Measurements from ENCODE around the gene KLC3.
"Not testable (repeated sequence)": the region's sequence is repeated elsewhere in the genome, so short reads cannot be mapped to it uniquely, and the experiment has no call there.

KLC3 gene

GRCh38 chr19:45311621-45312020 lies 28.9 kb upstream of the KLC3 start:
- DNase-seq (ENCODE audit: insufficient read length, low spot score) (no peak), FAIRE-seq (no peak)
- TF ChIP-seq POU2F2 (IDR thresholded peaks at IDR 0.05; ENCODE audit: low read depth, low read length) (no peak), TAF1 (IDR thresholded peaks at IDR 0.05; ENCODE audit: low read depth, low read length) (no peak), POLR2AphosphoS5 (IDR thresholded peaks at IDR 0.05; ENCODE audit: low read depth, low read length) (no peak), SPI1 (IDR thresholded peaks at IDR 0.05; ENCODE audit: low read depth, low read length) (no peak), POLR2A (IDR thresholded peaks at IDR 0.05; ENCODE audit: low read depth, low read length) (no peak), PAX5 (IDR thresholded peaks at IDR 0.05; ENCODE audit: insufficient read depth, low read length, severe bottlenecking) (no peak)

GRCh38 chr19:45312285-45312684 lies 28.3 kb upstream of the KLC3 start:
- FAIRE-seq; DNase-seq (ENCODE audit: insufficient read length, low spot score): not testable (repeated sequence)

DNA sequence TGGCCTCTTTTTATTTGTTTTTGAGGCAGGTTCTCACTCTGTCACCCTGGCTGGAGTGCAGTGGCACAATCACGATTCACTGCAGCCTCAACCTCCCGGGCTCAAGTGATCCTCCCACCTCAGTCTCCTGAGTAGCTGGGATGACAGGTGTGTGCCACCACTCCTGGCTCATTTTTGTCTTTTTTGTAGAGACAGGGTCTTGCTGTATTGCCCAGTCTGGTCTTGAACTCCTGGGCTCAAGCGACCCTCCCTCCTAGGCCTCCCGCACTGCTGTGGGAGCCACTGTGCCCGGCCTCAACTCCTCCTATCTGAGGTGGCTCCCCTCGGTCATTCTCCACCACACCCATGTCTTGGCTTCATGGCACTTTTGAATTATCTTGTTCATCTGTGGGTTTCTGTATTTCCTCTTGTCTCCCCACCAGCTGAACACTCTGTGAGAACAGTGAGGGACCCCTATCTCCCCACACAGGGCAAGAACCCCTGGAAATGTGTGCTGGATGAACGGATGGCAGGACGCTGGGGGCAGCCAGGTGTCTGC lies 25.8 kb upstream of the KLC3 start:
- DNase-seq (ENCODE audit: insufficient read length, low spot score), result no peak
- no peak for TF ChIP-seq POLR2AphosphoS5 (IDR thresholded peaks at IDR 0.05; ENCODE audit: low read depth, low read length)
- no peak for TF ChIP-seq TAF1 (IDR thresholded peaks at IDR 0.05; ENCODE audit: low read depth, low read length)
- TF ChIP-seq PAX5 (IDR thresholded peaks at IDR 0.05; ENCODE audit: insufficient read depth, low read length, severe bottlenecking), result no peak
- no peak for TF ChIP-seq POLR2A (IDR thresholded peaks at IDR 0.05; ENCODE audit: low read depth, low read length)
- TF ChIP-seq POU2F2 (IDR thresholded peaks at IDR 0.05; ENCODE audit: low read depth, low read length), result no peak
- no peak for TF ChIP-seq SPI1 (IDR thresholded peaks at IDR 0.05; ENCODE audit: low read depth, low read length)
- no peak for FAIRE-seq

GRCh38 chr19:45315304-45315703 lies 25.2 kb upstream of the KLC3 start:
- FAIRE-seq (no peak), DNase-seq (ENCODE audit: insufficient read length, low spot score) (no peak)
- TF ChIP-seq POLR2AphosphoS5 (IDR thresholded peaks at IDR 0.05; ENCODE audit: low read depth, low read length), result no peak
- no peak for TF ChIP-seq TAF1 (IDR thresholded peaks at IDR 0.05; ENCODE audit: low read depth, low read length)
- no peak for TF ChIP-seq PAX5 (IDR thresholded peaks at IDR 0.05; ENCODE audit: insufficient read depth, low read length, severe bottlenecking)
- TF ChIP-seq SPI1 (IDR thresholded peaks at IDR 0.05; ENCODE audit: low read depth, low read length), result no peak
- TF ChIP-seq POU2F2 (IDR thresholded peaks at IDR 0.05; ENCODE audit: low read depth, low read length), result no peak
- no peak for TF ChIP-seq POLR2A (IDR thresholded peaks at IDR 0.05; ENCODE audit: low read depth, low read length)

GRCh38 chr19:45320997-45321775 lies 19.4 kb upstream of the KLC3 start:
- no peak for DNase-seq (ENCODE audit: insufficient read length, low spot score)
- no peak for TF ChIP-seq SPI1 (IDR thresholded peaks at IDR 0.05; ENCODE audit: low read depth, low read length)
- TF ChIP-seq TAF1 (IDR thresholded peaks at IDR 0.05; ENCODE audit: low read depth, low read length), result no peak
- TF ChIP-seq PAX5 (IDR thresholded peaks at IDR 0.05; ENCODE audit: insufficient read depth, low read length, severe bottlenecking), result no peak
- TF ChIP-seq POLR2A (IDR thresholded peaks at IDR 0.05; ENCODE audit: low read depth, low read length), result no peak
- no peak for TF ChIP-seq POU2F2 (IDR thresholded peaks at IDR 0.05; ENCODE audit: low read depth, low read length)
- no peak for TF ChIP-seq POLR2AphosphoS5 (IDR thresholded peaks at IDR 0.05; ENCODE audit: low read depth, low read length)
- FAIRE-seq, result no peak

DNA sequence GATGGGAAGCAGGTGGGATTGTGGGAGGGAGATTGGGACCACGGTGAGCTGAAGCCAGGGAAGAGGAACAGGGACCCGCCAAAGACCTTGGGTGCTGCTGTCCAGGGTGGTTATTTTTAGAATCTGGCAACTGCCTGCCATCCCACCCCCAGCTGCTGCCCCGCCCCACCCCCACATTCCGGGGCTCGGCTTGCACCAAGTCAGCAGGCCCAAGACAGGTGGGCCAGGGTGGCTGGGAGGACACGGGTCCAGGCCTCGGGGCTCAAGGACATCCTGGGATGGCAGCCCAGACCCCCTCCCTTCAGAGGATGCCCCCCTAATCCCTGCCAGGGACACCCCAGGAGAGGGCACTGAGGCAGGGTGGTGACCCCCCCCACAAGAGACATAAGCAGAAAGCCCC lies 18.7 kb upstream of the KLC3 start:
- DNase-seq (ENCODE audit: insufficient read length, low spot score) (no peak), FAIRE-seq (no peak)
- TF ChIP-seq PAX5 (IDR thresholded peaks at IDR 0.05; ENCODE audit: insufficient read depth, low read length, severe bottlenecking) (no peak), POLR2A (IDR thresholded peaks at IDR 0.05; ENCODE audit: low read depth, low read length) (no peak), SPI1 (IDR thresholded peaks at IDR 0.05; ENCODE audit: low read depth, low read length) (no peak), POU2F2 (IDR thresholded peaks at IDR 0.05; ENCODE audit: low read depth, low read length) (no peak), TAF1 (IDR thresholded peaks at IDR 0.05; ENCODE audit: low read depth, low read length) (no peak), POLR2AphosphoS5 (IDR thresholded peaks at IDR 0.05; ENCODE audit: low read depth, low read length) (no peak)

GRCh38 chr19:45322311-45322710 lies 18.2 kb upstream of the KLC3 start:
- FAIRE-seq (no peak), DNase-seq (ENCODE audit: insufficient read length, low spot score) (no peak)
- TF ChIP-seq PAX5 (IDR thresholded peaks at IDR 0.05; ENCODE audit: insufficient read depth, low read length, severe bottlenecking), result no peak
- TF ChIP-seq SPI1 (IDR thresholded peaks at IDR 0.05; ENCODE audit: low read depth, low read length), result no peak
- no peak for TF ChIP-seq TAF1 (IDR thresholded peaks at IDR 0.05; ENCODE audit: low read depth, low read length)
- TF ChIP-seq POLR2A (IDR thresholded peaks at IDR 0.05; ENCODE audit: low read depth, low read length), result no peak
- no peak for TF ChIP-seq POU2F2 (IDR thresholded peaks at IDR 0.05; ENCODE audit: low read depth, low read length)
- TF ChIP-seq POLR2AphosphoS5 (IDR thresholded peaks at IDR 0.05; ENCODE audit: low read depth, low read length), result no peak

DNA sequence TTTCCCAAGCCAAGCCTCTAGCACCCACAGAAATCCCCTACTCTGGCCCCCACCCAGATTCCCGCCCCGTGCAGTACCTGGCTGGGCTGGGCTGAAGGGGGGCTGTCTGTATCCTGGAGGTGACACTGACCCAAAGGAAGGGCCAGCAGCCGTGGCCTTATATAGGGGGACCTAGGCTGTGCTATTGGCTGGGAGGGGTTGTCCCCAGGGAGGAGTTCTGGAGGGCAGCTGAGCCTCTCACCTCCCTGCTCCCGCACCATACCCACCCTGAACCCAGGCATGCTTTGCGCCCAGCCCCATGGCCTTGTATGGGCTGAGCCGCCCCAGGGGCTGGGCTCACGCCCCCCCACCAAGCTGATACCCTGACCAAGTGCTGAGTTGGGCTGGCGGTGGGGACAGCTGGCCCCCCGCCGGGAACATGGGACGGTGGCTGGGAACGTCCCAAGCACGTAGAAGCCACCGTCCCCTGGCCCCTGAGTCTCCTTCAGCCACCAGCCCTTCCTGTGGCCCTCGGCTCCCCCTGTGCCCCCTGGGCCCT lies 17.7 kb upstream of the KLC3 start, which contains the start of gene CKM:
TSS of gene CKM (minus strand) at position 132 of the 538 bp plus-strand sequence. CDS start 3,162 bp downstream, outside the sequence.
- no peak for FAIRE-seq
- TF ChIP-seq PAX5 (IDR thresholded peaks at IDR 0.05; ENCODE audit: insufficient read depth, low read length, severe bottlenecking) (no peak), POLR2A (IDR thresholded peaks at IDR 0.05; ENCODE audit: low read depth, low read length) (no peak), SPI1 (IDR thresholded peaks at IDR 0.05; ENCODE audit: low read depth, low read length) (no peak), TAF1 (IDR thresholded peaks at IDR 0.05; ENCODE audit: low read depth, low read length) (no peak), POU2F2 (IDR thresholded peaks at IDR 0.05; ENCODE audit: low read depth, low read length) (no peak)

GRCh38 chr19:45323671-45324081 lies 16.9 kb upstream of the KLC3 start:
- no peak for TF ChIP-seq PAX5 (IDR thresholded peaks at IDR 0.05; ENCODE audit: insufficient read depth, low read length, severe bottlenecking)
- no peak for TF ChIP-seq TAF1 (IDR thresholded peaks at IDR 0.05; ENCODE audit: low read depth, low read length)
- no peak for TF ChIP-seq POLR2A (IDR thresholded peaks at IDR 0.05; ENCODE audit: low read depth, low read length)
- no peak for TF ChIP-seq SPI1 (IDR thresholded peaks at IDR 0.05; ENCODE audit: low read depth, low read length)
- TF ChIP-seq POU2F2 (IDR thresholded peaks at IDR 0.05; ENCODE audit: low read depth, low read length), result no peak
- TF ChIP-seq POLR2AphosphoS5 (IDR thresholded peaks at IDR 0.05; ENCODE audit: low read depth, low read length), result no peak
- FAIRE-seq (no peak), DNase-seq (ENCODE audit: insufficient read length, low spot score) (no peak)

More for the DNA sequence above, 17.7 kb upstream of the KLC3 start, which contains the start of gene CKM:
- no peak for DNase-seq (ENCODE audit: insufficient read length, low spot score)

Measured in GM12891 (cell line).